NCI-H1436 (cell line): Measurements from ENCODE around the gene ENPP7.

Experiments
- DNase-seq: peaks from one replicate; lab custom pipeline; 2025; lab: John Stamatoyannopoulos, UW

Gene ENPP7, protein sequence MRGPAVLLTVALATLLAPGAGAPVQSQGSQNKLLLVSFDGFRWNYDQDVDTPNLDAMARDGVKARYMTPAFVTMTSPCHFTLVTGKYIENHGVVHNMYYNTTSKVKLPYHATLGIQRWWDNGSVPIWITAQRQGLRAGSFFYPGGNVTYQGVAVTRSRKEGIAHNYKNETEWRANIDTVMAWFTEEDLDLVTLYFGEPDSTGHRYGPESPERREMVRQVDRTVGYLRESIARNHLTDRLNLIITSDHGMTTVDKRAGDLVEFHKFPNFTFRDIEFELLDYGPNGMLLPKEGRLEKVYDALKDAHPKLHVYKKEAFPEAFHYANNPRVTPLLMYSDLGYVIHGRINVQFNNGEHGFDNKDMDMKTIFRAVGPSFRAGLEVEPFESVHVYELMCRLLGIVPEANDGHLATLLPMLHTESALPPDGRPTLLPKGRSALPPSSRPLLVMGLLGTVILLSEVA

DNA sequence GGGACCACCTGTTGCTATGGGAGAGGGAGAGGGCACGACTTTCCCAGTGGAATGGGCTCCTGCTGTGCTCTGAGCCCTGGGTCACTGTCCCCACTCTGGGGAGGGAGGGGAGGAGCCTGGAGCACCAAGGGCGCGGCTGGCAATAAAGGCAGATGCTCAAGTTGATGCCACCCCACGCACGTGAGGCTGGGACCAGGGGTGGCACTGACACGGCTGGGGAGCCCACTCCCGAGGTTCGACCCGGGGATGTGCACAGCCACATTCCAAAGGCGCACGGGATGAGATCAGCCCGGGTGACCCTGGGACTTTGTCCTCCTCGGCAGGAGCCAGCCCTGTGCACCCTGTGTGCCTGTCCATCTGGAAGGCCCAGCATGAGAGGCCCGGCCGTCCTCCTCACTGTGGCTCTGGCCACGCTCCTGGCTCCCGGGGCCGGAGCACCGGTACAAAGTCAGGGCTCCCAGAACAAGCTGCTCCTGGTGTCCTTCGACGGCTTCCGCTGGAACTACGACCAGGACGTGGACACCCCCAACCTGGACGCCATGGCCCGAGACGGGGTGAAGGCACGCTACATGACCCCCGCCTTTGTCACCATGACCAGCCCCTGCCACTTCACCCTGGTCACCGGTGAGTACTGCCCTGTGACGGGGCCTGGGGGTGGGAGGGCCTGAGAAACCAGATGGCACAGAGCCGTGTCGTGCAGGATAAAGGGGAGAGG is at the start of gene ENPP7:
Gene ENPP7, plus strand, starts transcription at position 175 of the 715 bp plus-strand sequence. Its CDS starts 197 bp downstream, at position 372.
- DNase-seq, result no peak

DNA sequence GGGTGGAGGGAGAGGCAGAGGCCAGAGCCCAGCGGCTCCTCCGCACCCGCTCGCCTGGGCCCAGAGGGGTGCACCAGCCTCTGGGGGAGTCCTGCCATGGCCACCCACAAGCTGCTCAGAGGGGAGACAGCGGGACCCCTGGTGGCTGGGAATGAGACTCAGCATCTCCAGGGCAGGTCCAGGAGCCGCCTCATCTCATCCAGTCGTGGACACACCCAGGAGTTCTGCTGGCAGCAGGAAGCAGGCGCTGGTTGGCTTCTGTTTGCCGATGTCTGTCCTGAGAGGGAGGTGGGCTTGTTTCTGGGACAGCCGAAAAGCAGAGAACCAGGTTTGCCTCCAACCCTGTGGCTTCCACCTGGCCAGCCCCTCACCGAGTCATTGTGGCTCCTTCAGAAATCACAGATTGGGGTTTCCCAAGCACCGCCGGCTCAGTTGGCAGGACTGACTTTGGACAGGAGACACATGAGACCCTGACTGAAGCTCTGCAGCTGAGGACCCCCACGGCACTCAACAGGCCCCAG is 49.6 kb upstream of the ENPP7 start:
- DNase-seq, result no peak

DNA sequence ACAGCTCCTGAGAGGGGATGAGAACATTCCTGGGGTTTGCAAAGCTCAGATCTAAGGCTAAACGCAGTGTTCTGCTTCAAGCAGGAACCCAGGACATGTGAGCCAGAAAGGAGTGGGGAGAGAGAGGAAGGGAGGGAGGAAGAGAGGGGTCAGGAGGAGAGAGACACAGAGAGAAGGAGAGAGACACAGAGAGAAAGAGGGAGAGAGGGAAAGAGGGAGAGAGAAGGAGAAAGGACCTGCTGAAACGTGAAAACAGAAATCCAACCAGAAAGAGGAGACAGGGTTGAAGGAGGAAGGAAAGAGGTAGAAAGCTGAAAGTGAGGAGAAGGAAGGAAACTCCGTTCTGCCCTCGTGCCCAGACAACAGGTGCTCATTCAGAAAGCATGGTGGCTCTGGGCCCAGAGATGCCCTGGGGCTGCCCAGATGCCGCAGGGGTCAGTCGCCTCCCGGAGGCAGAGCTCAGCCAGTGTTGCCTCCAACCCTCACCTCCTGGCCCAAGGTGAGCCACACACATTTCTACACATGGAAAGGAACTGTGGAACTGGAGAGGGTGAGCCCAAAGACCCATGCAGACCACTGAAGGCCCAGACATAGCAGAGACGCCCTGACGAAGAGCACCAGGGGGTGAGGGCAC is 49.0 kb upstream of the ENPP7 start:
- no peak for DNase-seq

DNA sequence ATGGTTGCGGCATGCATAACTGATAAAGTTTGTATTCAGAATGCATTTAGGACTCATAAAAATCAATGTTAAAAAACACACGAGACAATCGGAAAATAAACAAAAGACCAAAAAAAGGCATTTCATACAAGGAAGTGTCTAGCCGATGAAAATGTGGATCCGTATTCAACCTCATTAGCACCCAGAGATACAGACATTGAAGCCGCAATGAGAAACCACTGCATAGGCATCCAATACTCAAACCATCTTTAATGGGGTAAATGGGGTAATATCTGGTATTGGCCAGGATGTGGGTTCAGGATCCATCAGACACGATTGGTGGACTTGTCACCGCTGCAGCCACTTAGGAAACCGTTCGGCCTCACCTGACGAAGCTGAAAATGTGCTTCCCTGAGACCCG is 47.4 kb upstream of the ENPP7 start:
- DNase-seq, result no peak

DNA sequence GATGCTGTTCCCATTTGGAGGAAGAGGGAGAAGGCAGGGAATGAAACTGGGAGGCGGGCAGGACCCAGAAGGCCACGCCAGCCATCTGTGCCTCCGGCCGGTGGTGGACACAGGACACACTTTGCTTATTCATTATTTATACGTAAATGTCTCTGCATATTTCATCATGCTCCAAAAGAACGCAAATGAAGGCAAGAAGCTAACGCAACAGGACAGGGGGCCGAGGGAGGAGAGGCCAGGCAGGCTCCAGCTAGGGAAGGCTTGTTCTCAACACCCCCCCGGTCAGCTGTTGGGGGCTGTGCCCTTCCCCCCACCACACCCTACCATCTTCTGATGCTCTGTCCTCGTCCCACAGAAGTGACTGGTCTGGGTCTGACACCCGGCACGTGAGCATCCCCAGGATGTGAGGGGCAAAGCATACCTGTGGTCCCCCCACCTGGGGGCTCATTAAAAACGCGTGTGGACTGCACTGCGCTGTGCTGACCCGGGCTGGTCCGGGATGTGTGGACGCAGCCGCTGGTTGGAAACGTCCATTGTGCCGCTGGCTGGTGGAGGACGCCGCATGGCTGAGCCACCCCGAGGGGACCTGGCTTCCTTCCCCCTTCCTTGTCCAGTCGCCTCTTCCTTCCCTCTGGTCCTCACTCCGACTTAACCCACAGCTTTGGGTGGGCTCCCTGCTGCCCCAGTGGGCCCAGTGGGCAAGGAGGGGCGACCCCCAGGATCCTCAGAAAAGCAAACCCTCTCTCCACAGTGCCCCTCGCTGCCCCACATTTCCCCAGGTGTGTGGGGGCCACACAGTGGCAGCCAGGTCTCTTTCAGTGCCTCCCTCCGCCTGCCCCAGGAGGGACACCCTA is 46.4 kb upstream of the ENPP7 start:
- DNase-seq, result no peak

DNA sequence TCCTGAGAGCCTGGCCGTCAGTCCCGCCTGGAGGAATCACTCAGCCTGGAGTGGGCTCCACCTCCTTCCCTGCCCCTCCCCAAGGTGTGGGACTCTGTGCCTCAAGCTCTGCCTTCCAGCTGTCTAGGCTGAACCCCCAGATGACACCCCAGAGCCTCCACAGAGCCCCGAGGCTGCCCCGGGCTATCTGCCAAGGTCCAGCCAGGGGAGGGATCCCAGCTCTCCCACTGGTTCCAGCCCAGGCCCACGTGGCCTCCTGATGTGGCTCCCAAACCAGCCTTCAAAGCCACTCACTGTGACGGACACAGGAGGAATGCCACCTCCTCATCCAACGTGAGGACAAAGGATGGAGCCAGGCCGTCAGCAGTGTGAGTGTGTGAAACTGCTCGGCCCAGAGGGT is 45.6 kb upstream of the ENPP7 start:
- no peak for DNase-seq

DNA sequence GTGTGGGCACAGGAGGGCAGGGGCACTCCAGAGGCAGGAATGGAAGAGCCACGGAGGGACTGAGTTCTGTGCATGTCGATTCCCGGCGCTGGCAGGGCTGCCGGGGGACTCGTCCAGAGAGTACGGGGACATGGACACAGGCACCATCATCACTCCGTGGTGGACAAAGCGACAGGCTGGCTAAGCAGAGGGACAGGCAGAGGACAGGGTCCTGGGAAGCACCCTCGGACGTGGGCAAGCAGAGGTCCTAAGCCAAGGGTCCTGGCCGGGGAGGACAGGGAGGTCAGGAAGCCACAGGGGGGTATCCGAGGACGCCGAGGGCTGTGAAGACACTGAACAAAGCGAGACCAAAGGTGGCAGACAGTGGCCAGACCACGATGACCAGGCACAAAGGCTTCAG is 44.3 kb upstream of the ENPP7 start:
- no peak for DNase-seq

DNA sequence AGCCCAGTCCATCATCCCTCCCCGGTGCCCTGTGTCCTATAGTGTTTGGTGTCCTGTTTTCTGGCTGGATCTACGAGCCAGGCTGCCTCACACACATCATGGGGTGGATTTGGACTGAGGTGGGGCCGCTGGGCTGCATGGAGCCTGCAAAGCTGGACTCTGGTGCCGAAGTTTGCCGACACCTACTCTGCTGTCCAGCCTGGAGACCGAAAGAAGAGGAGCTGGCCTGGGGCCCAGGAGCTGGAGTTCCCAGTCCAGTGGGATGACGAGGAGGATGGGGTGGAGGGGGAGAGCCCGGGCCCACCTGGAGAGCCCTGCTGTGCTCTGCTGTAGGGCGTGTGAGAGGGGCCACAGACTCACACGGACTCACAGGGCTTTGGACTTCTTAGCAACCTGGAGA is 40.3 kb upstream of the ENPP7 start:
- no peak for DNase-seq

DNA sequence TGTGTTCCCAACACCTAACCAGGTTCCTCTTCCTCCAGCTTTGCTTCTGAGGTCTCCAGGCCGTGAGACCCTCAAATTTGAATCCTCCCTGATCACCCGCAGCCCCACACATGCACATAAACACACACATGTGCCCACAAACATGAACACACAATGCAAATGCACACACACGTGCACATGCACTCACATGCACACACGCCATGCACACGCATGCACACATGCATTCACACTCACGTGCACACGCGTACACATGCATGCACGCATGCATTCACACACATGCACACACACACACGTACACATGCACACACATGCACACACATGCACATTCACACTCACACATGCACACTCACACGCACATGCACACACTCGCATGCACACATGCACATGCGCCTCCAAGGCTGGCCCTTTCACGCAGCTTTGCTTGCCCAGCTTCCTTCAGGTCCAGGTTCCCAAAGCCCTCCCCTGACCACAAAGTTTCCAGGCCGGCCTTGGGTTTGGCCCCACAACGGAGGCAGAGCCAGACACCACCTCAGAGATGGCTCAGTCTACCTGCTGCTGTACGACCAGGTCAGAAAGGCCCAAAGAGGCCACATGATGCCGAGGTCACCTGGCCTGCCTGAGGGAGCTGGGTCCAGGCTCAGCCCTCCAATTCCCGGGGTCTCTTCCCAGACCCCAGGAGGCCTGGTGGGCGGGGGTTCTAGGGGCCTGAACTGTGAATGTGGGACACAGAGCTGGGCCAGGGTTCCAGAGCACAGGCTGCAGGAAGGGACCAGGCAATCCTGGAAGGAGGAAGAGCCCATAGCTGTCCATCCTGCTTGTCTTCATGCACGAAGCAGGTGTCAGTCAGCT is 39.5 kb upstream of the ENPP7 start:
- no peak for DNase-seq

DNA sequence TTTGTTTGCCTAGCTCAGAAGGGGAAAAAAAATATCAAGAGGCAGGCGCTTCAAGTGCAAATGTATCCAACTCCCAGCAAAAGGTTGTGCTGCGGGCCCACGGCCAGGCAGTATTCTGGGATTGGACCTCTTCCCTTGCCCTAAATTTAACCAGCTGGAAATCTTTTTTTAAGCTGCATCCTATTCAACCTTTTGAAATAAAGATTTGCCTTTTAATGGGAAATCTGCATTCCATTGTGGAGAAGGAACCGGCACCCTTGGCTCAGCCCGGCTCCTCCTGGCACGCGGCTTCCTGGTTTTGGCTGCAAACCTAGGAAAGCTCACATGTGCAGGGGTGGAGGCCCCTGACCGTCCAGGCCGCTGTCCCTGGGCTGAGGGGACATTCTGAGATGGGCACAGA is 38.8 kb upstream of the ENPP7 start:
- DNase-seq, result no peak

DNA sequence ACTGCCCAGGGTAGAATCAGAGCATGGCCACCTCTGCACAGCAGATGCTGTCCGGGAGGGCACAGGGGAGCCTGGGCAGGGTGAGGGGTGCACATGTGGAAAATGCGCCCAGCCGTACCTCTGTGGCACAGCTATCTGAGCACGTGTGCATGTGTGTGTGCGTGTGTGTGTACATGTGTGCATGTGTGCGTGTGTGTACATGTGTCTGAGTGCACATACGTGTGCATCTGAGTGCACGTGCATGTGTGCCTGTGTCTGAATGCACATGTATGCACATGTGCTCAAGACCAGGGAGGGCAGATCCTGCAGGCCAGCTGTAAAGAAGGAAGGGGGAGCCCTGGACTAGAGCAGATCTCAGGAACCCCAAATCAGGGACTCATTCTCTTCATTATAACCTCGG is 37.3 kb upstream of the ENPP7 start:
- DNase-seq, result no peak

DNA sequence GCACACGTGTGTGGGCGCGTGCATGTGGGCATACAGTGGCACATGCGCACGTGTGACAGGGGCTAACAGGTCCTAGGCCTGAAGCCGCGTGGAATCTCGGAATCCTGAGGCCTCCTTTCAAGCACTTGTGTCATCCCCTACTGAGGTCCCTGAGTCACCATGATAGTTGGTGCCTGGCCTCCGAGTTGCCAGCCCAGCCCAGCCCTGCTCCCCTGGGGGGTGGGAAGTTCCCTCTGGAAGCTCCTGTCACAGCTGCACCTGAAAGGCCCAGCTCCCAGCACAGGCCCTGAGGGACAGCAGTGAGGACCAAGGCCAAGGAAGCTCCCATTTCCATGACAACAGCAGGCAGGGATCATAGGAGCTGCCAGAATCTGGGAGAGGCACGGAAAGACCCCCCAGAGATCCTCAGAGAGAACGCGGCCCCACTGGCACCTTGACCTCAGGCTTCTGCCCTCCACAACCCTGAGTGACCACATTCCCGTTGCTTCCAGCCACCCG is 35.4 kb upstream of the ENPP7 start:
- DNase-seq, result no peak

DNA sequence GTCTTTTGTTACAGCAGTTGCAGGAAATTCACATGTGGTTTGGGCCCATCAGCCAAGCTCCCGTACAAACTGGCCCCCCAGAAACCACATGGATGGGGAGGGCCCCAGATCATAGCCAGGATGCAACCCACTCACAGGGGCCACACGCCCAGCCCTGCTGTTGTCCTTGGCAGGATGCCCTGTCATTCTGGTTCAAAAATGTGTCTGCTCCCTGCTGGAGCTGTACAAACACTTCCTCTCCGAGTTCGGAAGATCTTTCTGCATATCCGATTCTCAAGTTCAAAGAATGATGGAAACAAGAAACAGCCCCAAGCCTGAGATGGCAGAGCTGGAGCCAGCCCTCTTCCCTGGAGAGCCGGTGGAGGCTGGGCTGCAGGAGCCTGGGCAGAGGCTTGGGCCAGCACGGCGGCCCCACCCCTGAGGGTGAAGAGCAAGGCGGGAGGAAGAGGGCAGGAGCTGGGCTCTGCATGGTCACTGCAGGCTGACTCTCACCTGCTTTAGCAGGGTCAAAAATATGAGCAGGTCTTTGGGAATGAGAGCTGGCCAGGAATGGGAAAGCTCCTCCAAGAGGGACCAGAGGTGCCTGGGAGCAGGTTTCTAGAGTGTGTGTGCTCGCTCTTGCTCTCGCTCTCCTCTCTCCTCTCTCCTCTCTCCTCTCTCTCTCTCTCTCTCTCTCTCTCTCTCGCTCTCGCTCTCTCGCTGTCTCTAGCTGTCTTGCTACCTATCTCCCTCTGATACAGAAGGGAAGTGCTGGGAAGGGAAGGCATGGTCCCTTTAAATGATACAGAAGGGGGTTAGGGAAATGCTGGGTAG is 34.7 kb upstream of the ENPP7 start:
- DNase-seq, result no peak

DNA sequence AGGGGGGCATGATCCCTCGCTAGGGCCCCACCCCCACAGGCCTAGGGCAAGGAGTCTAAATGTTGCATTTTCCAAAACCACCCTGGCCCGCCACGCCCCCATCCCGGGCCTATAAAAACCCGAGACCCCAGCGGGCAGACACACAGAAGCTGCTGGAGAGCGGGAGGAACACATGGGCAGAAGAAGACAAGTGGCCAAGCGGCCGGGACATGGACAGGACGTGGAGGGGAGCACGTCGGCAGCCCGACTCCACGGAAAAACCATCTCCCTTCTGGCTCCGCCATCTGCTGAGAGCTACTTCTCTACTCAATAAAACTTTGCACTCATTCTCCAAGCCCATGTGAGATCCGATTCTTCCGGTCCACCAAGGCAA is 34.1 kb upstream of the ENPP7 start:
- DNase-seq, result no peak

DNA sequence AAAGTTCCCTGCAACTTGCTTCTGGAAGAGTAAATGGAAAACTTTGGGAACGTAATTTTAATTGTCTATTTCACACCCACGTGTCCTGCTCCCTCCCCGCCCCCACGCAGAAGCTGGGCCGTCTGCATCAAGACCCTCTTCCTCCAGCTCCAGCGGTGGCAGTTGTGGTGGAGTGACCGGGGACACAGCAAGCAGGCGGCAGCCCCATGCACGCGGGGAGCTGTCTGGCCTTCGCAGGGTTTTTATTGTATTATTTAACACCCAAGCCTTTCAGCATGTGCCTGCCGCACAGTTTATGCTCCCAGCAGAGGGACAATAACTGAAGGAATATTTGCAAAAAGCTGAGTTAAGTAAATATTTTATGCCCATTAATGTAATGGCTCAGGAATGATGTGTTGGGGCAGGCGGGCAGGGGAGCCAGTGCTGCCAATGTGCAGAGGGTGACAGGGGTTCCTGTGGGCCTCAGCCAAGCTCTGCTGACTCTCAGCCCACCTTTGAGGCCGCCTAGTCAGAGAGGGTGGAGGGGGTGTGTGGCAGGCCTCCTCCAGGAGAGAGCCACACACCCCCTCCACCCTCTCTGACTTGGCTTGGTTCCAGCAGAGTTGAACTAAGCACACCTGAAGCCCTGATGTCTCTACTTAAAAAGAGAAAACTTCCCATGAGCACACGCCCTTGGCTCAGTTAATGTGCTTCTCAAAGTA is 32.4 kb upstream of the ENPP7 start:
- DNase-seq, result no peak

DNA sequence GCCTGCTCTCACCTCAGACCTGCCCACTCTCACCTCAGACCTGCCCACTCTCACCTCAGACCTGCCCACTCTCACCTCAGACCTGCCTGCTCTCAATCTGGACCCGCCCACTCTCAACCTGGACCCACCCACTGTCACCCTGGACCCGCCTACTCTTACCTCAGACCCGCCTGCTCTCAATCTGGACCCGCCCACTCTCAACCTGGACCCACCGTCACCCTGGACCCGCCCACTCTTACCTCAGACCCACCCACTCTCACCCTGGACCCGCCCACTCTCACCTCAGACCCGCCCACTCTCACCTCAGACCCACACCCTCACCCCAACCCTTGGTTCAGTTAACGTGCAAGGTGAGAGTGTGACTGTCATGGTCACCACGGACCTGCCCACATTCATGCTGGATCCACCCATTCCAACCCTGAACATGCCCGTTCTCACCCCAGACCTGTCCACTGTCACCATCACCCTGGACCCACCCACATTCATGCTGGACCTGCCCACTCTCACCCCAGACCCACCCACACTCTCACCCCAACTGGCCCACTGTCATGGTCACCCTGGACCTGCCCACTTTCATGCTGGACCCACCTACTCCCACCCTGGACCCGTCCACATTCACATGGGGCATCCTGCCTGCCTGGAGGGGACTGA is 31.2 kb upstream of the ENPP7 start:
- DNase-seq, result no peak

DNA sequence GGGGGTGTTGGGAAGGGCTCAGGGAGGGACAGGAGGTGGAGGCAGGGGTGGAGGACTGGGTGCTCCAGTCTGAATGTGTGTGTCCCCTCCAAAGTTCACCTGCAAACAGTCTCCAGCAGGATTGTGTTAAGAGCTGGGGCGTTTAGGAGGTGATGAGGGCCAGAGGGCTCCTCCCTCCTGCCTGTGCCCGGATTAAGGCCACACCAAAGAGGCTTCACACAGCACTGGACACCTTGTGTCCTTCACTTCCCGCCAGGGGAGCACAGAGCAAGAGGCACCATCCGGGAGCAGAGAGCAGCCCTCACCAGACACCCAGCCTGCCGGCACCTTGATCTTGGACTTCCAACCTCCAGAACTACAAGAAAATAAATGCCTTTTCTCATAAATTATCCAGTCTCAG is 30.2 kb upstream of the ENPP7 start:
- no peak for DNase-seq

DNA sequence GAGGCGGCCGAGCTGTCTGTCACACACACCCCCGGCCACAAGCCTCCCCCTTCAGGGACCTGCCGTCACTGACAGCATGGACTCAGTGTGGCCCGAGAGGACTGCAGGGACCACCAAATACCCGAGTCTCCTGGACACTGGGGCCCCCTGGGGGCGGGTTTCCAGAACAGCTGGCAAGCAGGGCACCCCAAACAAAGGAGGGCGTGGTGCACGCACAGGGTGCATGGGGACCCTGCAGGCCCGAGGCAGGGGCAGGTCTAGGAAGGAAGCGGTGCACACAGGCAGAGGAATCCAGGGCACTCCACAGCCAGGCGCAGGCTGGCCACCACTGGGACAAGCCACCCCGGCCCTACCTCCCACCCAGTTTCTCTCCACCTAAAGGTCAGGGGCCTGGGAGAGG is 28.7 kb upstream of the ENPP7 start:
- DNase-seq, result no peak
